ENCODE measurements around the gene SLC37A1.

DNA sequence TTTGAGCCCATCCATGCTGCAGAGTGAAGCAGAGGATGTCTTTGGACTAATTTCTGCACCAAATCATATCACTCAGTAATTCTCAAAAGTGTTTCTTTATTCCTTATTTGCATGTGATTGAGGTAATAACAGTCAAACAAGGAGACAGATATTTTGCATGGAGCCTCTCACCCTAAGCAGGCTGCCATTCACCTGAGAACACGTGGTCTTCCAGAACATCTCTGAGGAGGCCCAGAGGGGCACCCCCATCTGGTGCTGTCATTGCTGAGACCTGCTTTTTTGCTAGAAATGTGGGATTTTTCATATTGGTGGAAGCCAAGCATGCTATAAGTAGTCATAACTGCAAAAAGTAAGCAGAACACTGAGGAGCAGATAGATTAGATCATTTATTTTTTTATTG lies 7.7 kb downstream of the SLC37A1 start:
- TF ChIP-seq, protein P1, sequence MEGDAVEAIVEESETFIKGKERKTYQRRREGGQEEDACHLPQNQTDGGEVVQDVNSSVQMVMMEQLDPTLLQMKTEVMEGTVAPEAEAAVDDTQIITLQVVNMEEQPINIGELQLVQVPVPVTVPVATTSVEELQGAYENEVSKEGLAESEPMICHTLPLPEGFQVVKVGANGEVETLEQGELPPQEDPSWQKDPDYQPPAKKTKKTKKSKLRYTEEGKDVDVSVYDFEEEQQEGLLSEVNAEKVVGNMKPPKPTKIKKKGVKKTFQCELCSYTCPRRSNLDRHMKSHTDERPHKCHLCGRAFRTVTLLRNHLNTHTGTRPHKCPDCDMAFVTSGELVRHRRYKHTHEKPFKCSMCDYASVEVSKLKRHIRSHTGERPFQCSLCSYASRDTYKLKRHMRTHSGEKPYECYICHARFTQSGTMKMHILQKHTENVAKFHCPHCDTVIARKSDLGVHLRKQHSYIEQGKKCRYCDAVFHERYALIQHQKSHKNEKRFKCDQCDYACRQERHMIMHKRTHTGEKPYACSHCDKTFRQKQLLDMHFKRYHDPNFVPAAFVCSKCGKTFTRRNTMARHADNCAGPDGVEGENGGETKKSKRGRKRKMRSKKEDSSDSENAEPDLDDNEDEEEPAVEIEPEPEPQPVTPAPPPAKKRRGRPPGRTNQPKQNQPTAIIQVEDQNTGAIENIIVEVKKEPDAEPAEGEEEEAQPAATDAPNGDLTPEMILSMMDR (conservative IDR thresholded peaks at IDR 0.05) = no peak
- TF ChIP-seq EZH2 (IDR thresholded peaks at IDR 0.05; ENCODE audit: low read depth) = no peak
